GM12878 (cell line): ENCODE results near the gene CIAO2B. TPM values are rescaled to one million over a fixed set of nuclear protein-coding genes. Genes with fewer than 3 reads are reported as not detected.
A peak's percentile ranks its signal among the peaks of the same experiment; 100 is the strongest.

Experiments used
- ATAC-seq: fragments of 200-7000 bp; cut with Tn5 transposase; 3 replicates; pipeline ENCODE4 v1.9.1; 2020; ENCODE audit warnings: mild to moderate bottlenecking, moderate library complexity
- BruUV-seq: library from RNA; stranded (reverse); fragments of 400-500 nt; replicated peaks from 2 replicates; lab custom pipeline; 2021; lab: Mats Ljungman, UMichigan
- CTCF ChIA-PET: fragments of 300-600 bp; sonication (Branson Sonifier 250); formaldehyde crosslinking; extraction: SDS; loops from one replicate; lab custom pipeline; 2021; ENCODE audit warnings: inconsistent platforms; lab: Yijun Ruan, JAX
- POLR2A ChIA-PET: fragments of 350-600 bp; formaldehyde crosslinking; extraction: SDS; loops from one replicate; lab custom pipeline; 2021; ENCODE audit warnings: inconsistent platforms; lab: Charles Lee
- RAD21 ChIA-PET: fragments of 300-600 bp; sonication (Branson Sonifier 250); formaldehyde crosslinking; loops from one replicate; lab custom pipeline; 2023; ENCODE audit warnings: antibody characterized with exemption; ENCODE audit not compliant: unreplicated experiment; lab: Charles Lee
- SMC1A ChIA-PET: fragments of 300-600 bp; sonication (Branson Sonifier 250); formaldehyde crosslinking; loops from one replicate; lab custom pipeline; 2023; ENCODE audit not compliant: unreplicated experiment, uncharacterized antibody; lab: Charles Lee
- DNase-seq: peaks from one replicate; pipeline ENCODE4 v3.0.0-alpha.2; 2011; ENCODE audit warnings: low read depth, low spot score
- FAIRE-seq: peaks from 3 replicates; lab custom pipeline; 2011; peaks lifted over from hg19 to GRCh38; lab: Jason Lieb, UNC
- H2AFZ ChIP-seq: 2 replicates; pipeline ENCODE4 v1.6.0; 2011; ENCODE audit warnings: low read depth, low read length, control low read depth; ENCODE audit not compliant: control insufficient read depth
- H3K27ac ChIP-seq: 2 replicates; pipeline ENCODE4 v1.5.1; 2011; ENCODE audit warnings: control low read depth; ENCODE audit not compliant: control insufficient read depth, insufficient read depth
- H3K27me3 ChIP-seq, 2 experiments: replicated peaks in 1 of 2; 2 replicates each; pipeline versions ENCODE4 v1.6.0 to v1.6.1; 2011; ENCODE audit warnings: low read length in 1 of 2; ENCODE audit not compliant: control insufficient read depth in 2 of 2, insufficient read depth in 2 of 2
- H3K36me3 ChIP-seq, 2 experiments: 2 replicates each; pipeline ENCODE4 v1.5.1; 2011; ENCODE audit warnings: low read length in 1 of 2; ENCODE audit not compliant: control insufficient read depth in 2 of 2, insufficient read depth in 2 of 2
- H3K4me1 ChIP-seq: 2 replicates; pipeline ENCODE4 v1.6.1; 2011; ENCODE audit warnings: mild to moderate bottlenecking, low read length, moderate library complexity, mixed read lengths; ENCODE audit not compliant: control insufficient read depth, insufficient read depth
- H3K4me2 ChIP-seq: 2 replicates; pipeline ENCODE4 v1.6.0; 2011; ENCODE audit warnings: control low read depth; ENCODE audit not compliant: control insufficient read depth, insufficient read depth
- H3K4me3 ChIP-seq: fragments of 200-600 bp; sonication (generic); 2 replicates; pipeline ENCODE4 v1.5.1; 2016
- H3K79me2 ChIP-seq: 2 replicates; pipeline ENCODE4 v1.6.0; 2011; ENCODE audit warnings: low read length; ENCODE audit not compliant: control insufficient read depth, insufficient read depth
- H3K9ac ChIP-seq: 2 replicates; pipeline ENCODE4 v1.8.0; 2011; ENCODE audit warnings: low read length, control low read depth, mixed read lengths; ENCODE audit not compliant: control insufficient read depth, insufficient read depth
- H3K9me3 ChIP-seq: replicated peaks from 3 replicates; pipeline ENCODE4 v1.5.1; 2011; ENCODE audit warnings: mild to moderate bottlenecking, low read length; ENCODE audit not compliant: control insufficient read depth, insufficient read depth
- H4K20me1 ChIP-seq: 2 replicates; pipeline ENCODE4 v1.6.0; 2011; ENCODE audit not compliant: control insufficient read depth, insufficient read depth
- BCLAF1 ChIP-seq: fragments of 450-650 bp; IDR thresholded peaks from 2 replicates; pipeline ENCODE4 v1.6.1; 2017; ENCODE audit warnings: antibody characterized with exemption, mild to moderate bottlenecking, moderate library complexity
- E2F8 ChIP-seq: fragments of 450-650 bp; IDR thresholded peaks from 2 replicates; pipeline ENCODE4 v1.6.1; 2018; ENCODE audit warnings: mild to moderate bottlenecking, low read depth, moderate library complexity; ENCODE audit not compliant: partially characterized antibody
- FOXK2 ChIP-seq: fragments of 450-650 bp; IDR thresholded peaks from 2 replicates; pipeline ENCODE4 v1.6.1; 2017; ENCODE audit warnings: mild to moderate bottlenecking, moderate library complexity
- FOXM1 ChIP-seq: IDR thresholded peaks from 2 replicates; pipeline ENCODE4 v1.6.1; 2012; ENCODE audit warnings: low read depth, mild to moderate bottlenecking, inconsistent platforms, low read length, moderate library complexity
- MYB ChIP-seq: fragments of 150-350 bp; IDR thresholded peaks from 2 replicates; pipeline ENCODE4 v1.6.1; 2014; ENCODE audit warnings: mild to moderate bottlenecking, low read depth, low read length, borderline replicate concordance
- NRF1 ChIP-seq: conservative IDR thresholded peaks from 2 replicates; pipeline ENCODE4 v1.6.1; 2011; ENCODE audit warnings: mild to moderate bottlenecking, low read depth, low read length, improper control_type of control experiment
- SMC3 ChIP-seq: IDR thresholded peaks from 2 replicates; pipeline ENCODE4 v1.6.1; 2011; ENCODE audit warnings: low read length, improper control_type of control experiment, borderline replicate concordance
- SRF ChIP-seq, 2 experiments: IDR thresholded peaks; 2 replicates each; pipeline ENCODE4 v1.6.1; 2011; ENCODE audit warnings: low read depth in 2 of 2, low read length in 2 of 2, mild to moderate bottlenecking in 1 of 2, moderate library complexity in 1 of 2
- USF1 ChIP-seq: IDR thresholded peaks from 2 replicates; pipeline ENCODE4 v1.6.1; 2011; ENCODE audit warnings: borderline replicate concordance, low read depth, mild to moderate bottlenecking, moderate library complexity, mixed read lengths, low read length; ENCODE audit not compliant: insufficient read depth; ENCODE audit errors: extremely low read length
- ZNF217 ChIP-seq: fragments of 450-650 bp; IDR thresholded peaks from 2 replicates; pipeline ENCODE4 v1.6.1; 2017; ENCODE audit warnings: antibody characterized with exemption, mild to moderate bottlenecking
- ZNF24 ChIP-seq: fragments of 450-650 bp; IDR thresholded peaks from 2 replicates; pipeline ENCODE4 v1.6.1; 2017; ENCODE audit warnings: antibody characterized with exemption, mild to moderate bottlenecking
- ZSCAN29 ChIP-seq: fragments of 450-650 bp; IDR thresholded peaks from 2 replicates; pipeline ENCODE4 v1.6.1; 2017; ENCODE audit warnings: mild to moderate bottlenecking, moderate library complexity
- whole genome bisulfite sequencing: methylation state at CpG from one replicate; pipeline ENCODE4 v1.1.6; 2016; ENCODE audit warnings: low lambda C conversion rate; ENCODE audit not compliant: insufficient replicate concordance, insufficient coverage; ENCODE audit errors: missing lambda C conversion rate; 5-methylcytosine and 5-hydroxymethylcytosine counted together
- in situ Hi-C: fragments of 300-500 bp; cut with MboI; formaldehyde crosslinking; loops from 9 replicates; pipeline ENCODE4 v1.14.3; 2018; ENCODE audit warnings: mixed read lengths
- intact Hi-C: fragments of 100-400 bp; cut with micrococcal nuclease; formaldehyde crosslinking; loops from one replicate; pipeline ENCODE4 v1.14.2; 2022; ENCODE audit not compliant: unreplicated experiment
- polyA plus RNA-seq, 11 experiments: library from polyadenylated mRNA; depleted of rRNA in 4 of 11; unstranded in 6 of 11; stranded (reverse) in 5 of 11; fragments of >200 nt; fragmentation: Nextera tagmentation in 4 of 11; fragmentation: Illumina TruSeq in 1 of 11; extraction: Ambion mirVana in 4 of 11; extraction: Trizol in 1 of 11; gene quantifications; 1 replicate in 1 of 11; 2 replicates in 10 of 11; pipeline versions ENCODE4 v1.2.1 to v1.2.3, GENCODE V29; 2011 to 2016; ENCODE audit warnings: inconsistent platforms in 2 of 11, missing spikeins in 2 of 11, low read depth in 1 of 11
- total RNA-seq, 4 experiments: library from RNA; depleted of rRNA in 3 of 4; stranded (reverse); fragments of >200 nt in 3 of 4; fragmentation: Illumina TruSeq in 1 of 4; extraction: Trizol in 1 of 4; gene quantifications; 2 replicates each; pipeline versions ENCODE4 v1.2.1 to v1.2.3, GENCODE V29; 2013 to 2021
- TF ChIP-seq, protein P1 (sequence below), 3 experiments: IDR thresholded peaks in 2 of 3; conservative IDR thresholded peaks in 1 of 3; 2 replicates each; pipeline ENCODE4 v1.5.1; 2011; ENCODE audit warnings: low read depth in 3 of 3, low read length in 3 of 3, mild to moderate bottlenecking in 3 of 3, control low read depth in 2 of 3, moderate library complexity in 2 of 3, inconsistent platforms in 1 of 3, mixed read lengths in 1 of 3; ENCODE audit not compliant: control insufficient read depth in 2 of 3, insufficient read depth in 1 of 3; ENCODE audit errors: extremely low read depth in 1 of 3

Gene CIAO2B
- total and polyA plus RNA-seq, 10 of the 15 experiments (the other 5 are each of a cell fraction or from before 2014, with no cell fraction given), result 76.4 to 241 (median 138) TPM

GRCh38 chr16:66954097-66954659 lies 20.0 kb upstream of the CIAO2B start:
- no peaks in the 10 kb centered on the region for H4K20me1 ChIP-seq
- no peak overlapping the region for H3K9ac ChIP-seq
- ATAC-seq, result peak; percentile 82
- DNase-seq, result peak; percentile 45
- peaks cover 9% of the 10 kb centered on the region for H3K4me1 ChIP-seq
- SMC1A ChIA-PET, result interaction anchor here (0.6 to 1.7 kb wide), 7 partner anchors 21 to 234 kb away, joined by 3 to 7 read pairs (median 3); no protein-coding TSS in a partner anchor
- in situ Hi-C loops, result no loop called here
- no peak overlapping the region for H3K4me3 ChIP-seq
- no peaks in the 10 kb centered on the region for H3K27me3 ChIP-seq
- RAD21 ChIA-PET, result interaction anchor here (0.6 to 1.4 kb wide), 5 partner anchors 21 to 313 kb away, joined by 4 to 9 read pairs (median 5); no protein-coding TSS in a partner anchor
- CTCF ChIA-PET, result interaction anchor here (0.6 to 2.8 kb wide), 31 partner anchors 11 to 445 kb away, joined by 3 to 14 read pairs (median 4); partner anchors contain the start of genes EXOC3L1, FBXL8 and TRADD
- peak; percentile 97 for FAIRE-seq
- H3K4me2 ChIP-seq, result no peak overlapping the region
- 10% methylated on average over 7 of the region's 8 CpGs for WGBS
- no peaks in the 10 kb centered on the region for H3K36me3 ChIP-seq
- POLR2A ChIA-PET, result interaction anchor here (0.6 to 0.9 kb wide), 3 partner anchors 76 to 517 kb away, joined by 3 to 4 read pairs (median 4); no protein-coding TSS in a partner anchor
- H3K79me2 ChIP-seq, result no peaks in the 10 kb centered on the region
- BruUV-seq, result no TSS peak
- intact Hi-C loops, result loop anchor here (1.0 to 10.0 kb wide), 3 partner anchors 23 to 231 kb away; no protein-coding TSS in a partner anchor
- H3K9me3 ChIP-seq, result no peaks in the 10 kb centered on the region
- peak overlapping the region; percentile 62; the same call in 1 of the 2 replicates for H2AFZ ChIP-seq
- H3K27ac ChIP-seq, result no peak overlapping the region
- TF ChIP-seq ZNF217 (no peak), ZSCAN29 (no peak), NRF1 (no peak), E2F8 (no peak), MYB (no peak), FOXM1 (peak; percentile 24; the same call in 1 of the 2 replicates), SMC3 (peak; percentile 74), BCLAF1 (no peak), SRF (IDR thresholded peaks at IDR 0.05; ENCODE audit: low read depth in 2 of 2, low read length in 2 of 2) (no peak), USF1 (no peak), FOXK2 (no peak), ZNF24 (no peak)
- TF ChIP-seq, protein P1, sequence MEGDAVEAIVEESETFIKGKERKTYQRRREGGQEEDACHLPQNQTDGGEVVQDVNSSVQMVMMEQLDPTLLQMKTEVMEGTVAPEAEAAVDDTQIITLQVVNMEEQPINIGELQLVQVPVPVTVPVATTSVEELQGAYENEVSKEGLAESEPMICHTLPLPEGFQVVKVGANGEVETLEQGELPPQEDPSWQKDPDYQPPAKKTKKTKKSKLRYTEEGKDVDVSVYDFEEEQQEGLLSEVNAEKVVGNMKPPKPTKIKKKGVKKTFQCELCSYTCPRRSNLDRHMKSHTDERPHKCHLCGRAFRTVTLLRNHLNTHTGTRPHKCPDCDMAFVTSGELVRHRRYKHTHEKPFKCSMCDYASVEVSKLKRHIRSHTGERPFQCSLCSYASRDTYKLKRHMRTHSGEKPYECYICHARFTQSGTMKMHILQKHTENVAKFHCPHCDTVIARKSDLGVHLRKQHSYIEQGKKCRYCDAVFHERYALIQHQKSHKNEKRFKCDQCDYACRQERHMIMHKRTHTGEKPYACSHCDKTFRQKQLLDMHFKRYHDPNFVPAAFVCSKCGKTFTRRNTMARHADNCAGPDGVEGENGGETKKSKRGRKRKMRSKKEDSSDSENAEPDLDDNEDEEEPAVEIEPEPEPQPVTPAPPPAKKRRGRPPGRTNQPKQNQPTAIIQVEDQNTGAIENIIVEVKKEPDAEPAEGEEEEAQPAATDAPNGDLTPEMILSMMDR (IDR thresholded peaks at IDR 0.05 in 2 of 3, conservative IDR thresholded peaks at IDR 0.05 in 1 of 3; ENCODE audit: control insufficient read depth in 2 of 3, extremely low read depth in 1 of 3, insufficient read depth in 1 of 3, low read depth in 3 of 3, low read length in 3 of 3), result peak; percentile 76 to 92 (median 90)
